OCI-LY1 (cell line): ENCODE data around the gene DMRT3.

Experiments used
- H2AFZ ChIP-seq: fragments of 200-600 bp; sonication (generic), shearing (Covaris generic); 2 replicates; pipeline ENCODE4 v1.6.0; 2014; ENCODE audit warnings: antibody characterized with exemption, mild to moderate bottlenecking, low read length
- H3F3A ChIP-seq: fragments of 200-600 bp; sonication (generic), shearing (Covaris generic); 2 replicates; pipeline ENCODE4 v1.6.0; 2014; ENCODE audit warnings: mild to moderate bottlenecking, antibody characterized with exemption, low read length, moderate library complexity; ENCODE audit not compliant: insufficient read depth
- H3K27ac ChIP-seq: fragments of 200-600 bp; sonication (generic); 2 replicates; pipeline ENCODE4 v1.5.1; 2014; ENCODE audit warnings: low read length, mixed run types, mild to moderate bottlenecking, low read depth; ENCODE audit not compliant: poor library complexity, severe bottlenecking
- H3K27me3 ChIP-seq: fragments of 200-600 bp; sonication (generic); 2 replicates; pipeline ENCODE4 v1.6.0; 2014; ENCODE audit warnings: antibody characterized with exemption, mild to moderate bottlenecking, low read length, moderate library complexity; ENCODE audit not compliant: insufficient read depth
- H3K36me3 ChIP-seq: fragments of 200-600 bp; sonication (generic); 2 replicates; pipeline ENCODE4 v1.6.1; 2014; ENCODE audit warnings: mild to moderate bottlenecking, antibody characterized with exemption, low read length, moderate library complexity, mixed read lengths; ENCODE audit not compliant: insufficient read depth
- H3K4me1 ChIP-seq: fragments of 200-600 bp; sonication (generic); 2 replicates; pipeline ENCODE4 v1.5.1; 2014; ENCODE audit warnings: mild to moderate bottlenecking, low read length, moderate library complexity; ENCODE audit not compliant: insufficient read depth, severe bottlenecking
- H3K4me2 ChIP-seq: fragments of 200-600 bp; sonication (generic), shearing (Covaris generic); 2 replicates; pipeline ENCODE4 v1.6.1; 2014; ENCODE audit warnings: low read length
- H3K4me3 ChIP-seq: fragments of 200-600 bp; sonication (generic); 2 replicates; pipeline ENCODE4 v1.5.1; 2014; ENCODE audit warnings: low read length, low read depth, mild to moderate bottlenecking, mixed read lengths; ENCODE audit not compliant: poor library complexity, severe bottlenecking
- H3K79me2 ChIP-seq: fragments of 200-600 bp; shearing (Covaris generic); 2 replicates; pipeline ENCODE4 v1.6.1; 2016; ENCODE audit warnings: mixed run types, low read length, mixed read lengths; ENCODE audit not compliant: insufficient read depth
- H3K9ac ChIP-seq: fragments of 200-600 bp; sonication (generic), shearing (Covaris generic); 2 replicates; pipeline ENCODE4 v1.6.1; 2014; ENCODE audit warnings: mild to moderate bottlenecking, low read length, mixed read lengths
- H3K9me2 ChIP-seq: fragments of 200-600 bp; sonication (generic), shearing (Covaris generic); 2 replicates; pipeline ENCODE4 v1.6.1; 2014; ENCODE audit warnings: low read depth, mild to moderate bottlenecking, low read length, mixed read lengths
- H3K9me3 ChIP-seq: fragments of 200-600 bp; shearing (Covaris generic); 2 replicates; pipeline ENCODE4 v1.6.1; 2014; ENCODE audit warnings: low read length, mixed read lengths
- H4K20me1 ChIP-seq: fragments of 200-600 bp; sonication (generic), shearing (Covaris generic); 2 replicates; pipeline ENCODE4 v1.6.0; 2016; ENCODE audit warnings: mild to moderate bottlenecking, low read length; ENCODE audit not compliant: insufficient read depth
- CTCF ChIP-seq: fragments of 200-600 bp; sonication (generic), shearing (Covaris generic); IDR thresholded peaks from 2 replicates; pipeline ENCODE4 v1.5.1; 2017; ENCODE audit warnings: mild to moderate bottlenecking, antibody characterized with exemption, low read length, moderate library complexity, mixed read lengths
- EZH2 ChIP-seq: fragments of 200-600 bp; sonication (generic), shearing (Covaris generic); IDR thresholded peaks from 2 replicates; pipeline ENCODE4 v1.8.0; 2017; ENCODE audit warnings: borderline replicate concordance, mixed run types, mild to moderate bottlenecking, antibody characterized with exemption, low read length, moderate library complexity, mixed read lengths

DMRT3 gene

GRCh38 chr9:1013021-1013420 is 36.6 kb downstream of the DMRT3 start:
- Histone ChIP-seq H3K27ac (no peak overlapping the region), H3K9ac (no peak overlapping the region), H3K27me3 (no peaks in the 10 kb centered on the region), H3K4me2 (no peak overlapping the region), H3F3A (no peaks in the 10 kb centered on the region), H3K9me2 (no peaks in the 10 kb centered on the region), H3K9me3 (no peaks in the 10 kb centered on the region), H3K79me2 (no peaks in the 10 kb centered on the region), H3K4me3 (no peak overlapping the region), H3K36me3 (no peaks in the 10 kb centered on the region; the same call in 1 of the 2 replicates), H2AFZ (no peak overlapping the region), H4K20me1 (no peaks in the 10 kb centered on the region), H3K4me1 (peaks cover 14% of the 10 kb centered on the region)
- TF ChIP-seq CTCF: no peak
- no peak for TF ChIP-seq EZH2

- no peaks in the 10 kb centered on the region for H3F3A ChIP-seq
- no peak overlapping the region for H3K4me3 ChIP-seq
- H3K9me3 ChIP-seq: no peaks in the 10 kb centered on the region
- no peak overlapping the region for H3K9ac ChIP-seq
- no peaks in the 10 kb centered on the region for H3K79me2 ChIP-seq
- H3K36me3 ChIP-seq: no peaks in the 10 kb centered on the region; the same call in 1 of the 2 replicates
- no peaks in the 10 kb centered on the region for H3K27me3 ChIP-seq
- TF ChIP-seq CTCF (no peak), EZH2 (no peak)
- H3K9me2 ChIP-seq: no peaks in the 10 kb centered on the region
- H3K4me1 ChIP-seq: peaks cover 3% of the 10 kb centered on the region
- no peak overlapping the region for H3K4me2 ChIP-seq
- H4K20me1 ChIP-seq: no peaks in the 10 kb centered on the region
- no peak overlapping the region for H3K27ac ChIP-seq
- H2AFZ ChIP-seq: no peak overlapping the region
Observed at GRCh38 chr9:1014225-1014624, 37.8 kb downstream of the DMRT3 start.

GRCh38 chr9:1014640-1015039 is 38.2 kb downstream of the DMRT3 start:
- TF ChIP-seq EZH2 (no peak), CTCF (no peak)
- no peaks in the 10 kb centered on the region for H3K9me2 ChIP-seq
- no peaks in the 10 kb centered on the region for H3K79me2 ChIP-seq
- no peak overlapping the region for H3K4me2 ChIP-seq
- no peaks in the 10 kb centered on the region; the same call in 1 of the 2 replicates for H3K36me3 ChIP-seq
- no peaks in the 10 kb centered on the region for H3K4me1 ChIP-seq
- no peaks in the 10 kb centered on the region for H3K27me3 ChIP-seq
- no peak overlapping the region for H3K27ac ChIP-seq
- no peaks in the 10 kb centered on the region for H4K20me1 ChIP-seq
- H2AFZ ChIP-seq: no peak overlapping the region
- H3K4me3 ChIP-seq: no peak overlapping the region
- no peaks in the 10 kb centered on the region for H3K9me3 ChIP-seq
- H3F3A ChIP-seq: no peaks in the 10 kb centered on the region
- H3K9ac ChIP-seq: no peak overlapping the region
